Cardiac muscle cell (in vitro differentiated cells and primary cell): ENCODE data around the gene ETNK2. TPM values are rescaled to one million over a fixed set of nuclear protein-coding genes. Genes with fewer than 3 reads are reported as not detected.

ENCODE experiments used
- DNase-seq, 2 donors: peaks; one replicate each; pipeline versions ENCODE4 v3.0.0 to v3.0.0-alpha.2; 2010 to 2017; ENCODE audit warnings: low read depth in 1 of 2, low spot score in 1 of 2
- H3K27ac ChIP-seq: fragments of 200-600 bp; sonication (generic); 2 replicates; pipeline ENCODE4 v1.5.1; 2016
- H3K27me3 ChIP-seq: fragments of 200-600 bp; sonication (generic); 2 replicates; pipeline ENCODE4 v1.6.0; 2016; ENCODE audit warnings: control low read depth
- H3K36me3 ChIP-seq: fragments of 200-600 bp; sonication (generic); 2 replicates; pipeline ENCODE4 v1.5.1; 2016; ENCODE audit warnings: control low read depth
- H3K4me1 ChIP-seq: fragments of 200-600 bp; sonication (generic); 2 replicates; pipeline ENCODE4 v1.8.1; 2017; ENCODE audit warnings: low read depth, mild to moderate bottlenecking, mixed run types
- H3K4me3 ChIP-seq: fragments of 200-600 bp; sonication (generic); 2 replicates; pipeline ENCODE4 v1.5.1; 2016; ENCODE audit warnings: mild to moderate bottlenecking
- H3K9me3 ChIP-seq: fragments of 200-600 bp; sonication (generic); 2 replicates; pipeline ENCODE4 v1.5.1; 2017; ENCODE audit warnings: low read depth, mild to moderate bottlenecking, control low read depth
- polyA plus RNA-seq: library from polyadenylated mRNA; unstranded; fragments of >200 nt; fragmentation: Nextera tagmentation; extraction: Ambion mirVana; gene quantifications from 2 replicates; pipeline ENCODE4 v1.2.1, GENCODE V29; 2016
- total RNA-seq: library from RNA; depleted of rRNA; stranded (reverse); fragments of >200 nt; gene quantifications from 2 replicates; pipeline ENCODE4 v1.2.3, GENCODE V29; 2016
- TF ChIP-seq, protein P1 (sequence below): IDR thresholded peaks from 2 replicates; pipeline ENCODE4 v1.5.1; 2012; ENCODE audit warnings: low read depth, mild to moderate bottlenecking, low read length

ETNK2 gene
- total and polyA plus RNA-seq, 2 experiments from 2014 or later = 24.7 to 29.9 TPM

GRCh38 chr1:204083491-204083890, 68.4 kb downstream of the ETNK2 start:
- Histone ChIP-seq H3K27ac (peak overlapping the region; percentile 87), H3K4me1 (peaks cover 42% of the 10 kb centered on the region), H3K9me3 (no peaks in the 10 kb centered on the region), H3K36me3 (no peaks in the 10 kb centered on the region), H3K4me3 (no peak overlapping the region), H3K27me3 (no peaks in the 10 kb centered on the region)
- TF ChIP-seq, protein P1, sequence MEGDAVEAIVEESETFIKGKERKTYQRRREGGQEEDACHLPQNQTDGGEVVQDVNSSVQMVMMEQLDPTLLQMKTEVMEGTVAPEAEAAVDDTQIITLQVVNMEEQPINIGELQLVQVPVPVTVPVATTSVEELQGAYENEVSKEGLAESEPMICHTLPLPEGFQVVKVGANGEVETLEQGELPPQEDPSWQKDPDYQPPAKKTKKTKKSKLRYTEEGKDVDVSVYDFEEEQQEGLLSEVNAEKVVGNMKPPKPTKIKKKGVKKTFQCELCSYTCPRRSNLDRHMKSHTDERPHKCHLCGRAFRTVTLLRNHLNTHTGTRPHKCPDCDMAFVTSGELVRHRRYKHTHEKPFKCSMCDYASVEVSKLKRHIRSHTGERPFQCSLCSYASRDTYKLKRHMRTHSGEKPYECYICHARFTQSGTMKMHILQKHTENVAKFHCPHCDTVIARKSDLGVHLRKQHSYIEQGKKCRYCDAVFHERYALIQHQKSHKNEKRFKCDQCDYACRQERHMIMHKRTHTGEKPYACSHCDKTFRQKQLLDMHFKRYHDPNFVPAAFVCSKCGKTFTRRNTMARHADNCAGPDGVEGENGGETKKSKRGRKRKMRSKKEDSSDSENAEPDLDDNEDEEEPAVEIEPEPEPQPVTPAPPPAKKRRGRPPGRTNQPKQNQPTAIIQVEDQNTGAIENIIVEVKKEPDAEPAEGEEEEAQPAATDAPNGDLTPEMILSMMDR = no peak
- DNase-seq = no peak

DNA sequence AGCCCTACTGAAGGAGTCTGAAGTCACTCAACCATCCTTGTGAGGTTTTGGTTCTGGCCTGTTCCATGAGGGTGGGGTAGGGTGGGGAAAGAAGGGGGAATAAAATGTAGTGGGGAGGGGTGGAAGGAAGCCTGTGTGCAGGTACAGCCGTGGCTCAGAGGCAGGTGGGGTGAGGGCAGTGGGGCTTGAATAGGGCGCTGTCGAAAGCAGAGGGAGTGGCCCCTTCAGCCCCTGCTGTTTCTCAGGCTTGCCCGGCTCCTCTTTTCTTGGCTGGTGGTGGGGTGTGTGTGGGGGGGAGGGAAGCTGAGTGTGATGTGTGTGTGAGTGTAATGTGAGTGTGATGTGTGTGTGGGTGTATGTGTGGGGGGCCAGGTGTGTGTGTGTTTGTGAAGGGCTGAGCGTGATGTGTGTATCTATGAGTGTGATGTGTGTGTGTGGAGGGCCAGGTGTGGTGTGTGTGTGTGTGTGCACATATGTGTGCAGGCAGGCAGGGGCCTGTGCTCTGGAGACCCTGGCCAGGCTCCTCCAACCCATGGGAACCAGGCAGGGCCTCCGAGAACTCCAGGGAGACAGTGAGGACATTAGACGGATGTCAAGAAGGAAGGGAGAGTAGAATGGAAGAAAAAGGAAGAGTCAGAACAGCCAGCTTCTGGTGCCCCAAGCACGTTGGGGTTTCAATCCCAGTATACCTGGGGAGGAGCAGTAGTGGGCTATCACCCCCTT, 69.9 kb downstream of the ETNK2 start:
- H3K36me3 ChIP-seq = no peaks in the 10 kb centered on the region
- H3K9me3 ChIP-seq = no peaks in the 10 kb centered on the region
- DNase-seq = no peak
- TF ChIP-seq, protein P1 = no peak
- no peak overlapping the region for H3K4me3 ChIP-seq
- H3K4me1 ChIP-seq = peaks cover 45% of the 10 kb centered on the region
- H3K27ac ChIP-seq = peak overlapping the region; percentile 89
- no peaks in the 10 kb centered on the region for H3K27me3 ChIP-seq

GRCh38 chr1:204081164-204081790, 70.6 kb downstream of the ETNK2 start:
- Histone ChIP-seq H3K9me3 (no peaks in the 10 kb centered on the region), H3K36me3 (no peaks in the 10 kb centered on the region), H3K27ac (peak overlapping the region; percentile 89), H3K4me3 (no peak overlapping the region), H3K4me1 (peaks cover 49% of the 10 kb centered on the region), H3K27me3 (no peaks in the 10 kb centered on the region)
- TF ChIP-seq, protein P1 = no peak
- DNase-seq = no peak

Other genes with a start within 250 kb of the ETNK2 start
- gene SOX13, start 78.9 kb downstream of the ETNK2 start, total RNA-seq = 33.8 and 39.7 TPM in 2 replicates
- gene SOX13, start 78.9 kb downstream of the ETNK2 start, polyA plus RNA-seq = 34.8 and 45.2 TPM in 2 replicates
- gene REN, start 14.3 kb upstream of the ETNK2 start, total RNA-seq = 0.39 TPM in 1 of 2 replicates, not detected in the other
- gene REN, start 14.3 kb upstream of the ETNK2 start, polyA plus RNA-seq = 3.5 TPM in 1 of 2 replicates, not detected in the other
- gene KISS1, start 44.4 kb upstream of the ETNK2 start, total RNA-seq = 1.4 and 1.7 TPM in 2 replicates
- 0.21 TPM in 1 of 2 replicates, not detected in the other for gene KISS1, start 44.4 kb upstream of the ETNK2 start, polyA plus RNA-seq
- 0.33 and 0.74 TPM in 2 replicates for gene GOLT1A, start 61.9 kb upstream of the ETNK2 start, total RNA-seq
- gene GOLT1A, start 61.9 kb upstream of the ETNK2 start, polyA plus RNA-seq = 2.6 and 2.8 TPM in 2 replicates
- gene PLEKHA6, start 207.9 kb upstream of the ETNK2 start, total RNA-seq = 44.1 and 71.7 TPM in 2 replicates
- 23.1 and 41.6 TPM in 2 replicates for gene PLEKHA6, start 207.9 kb upstream of the ETNK2 start, polyA plus RNA-seq